Uterus (tissue), 4 donors: Measurements from ENCODE around the gene PCMTD2. TPM values are rescaled to one million over a fixed set of nuclear protein-coding genes. Genes with fewer than 3 reads are reported as not detected.

Experiments
- DNase-seq, 2 donors: peaks; one replicate each; pipeline ENCODE4 v3.0.0-alpha.2; 2019 to 2020
- H3K27ac ChIP-seq, 2 donors: fragments of 200-600 bp; sonication (generic); 1 replicate in 1 of 2; 2 replicates in 1 of 2; pipeline ENCODE4 v1.5.1; 2016 to 2018
- H3K27me3 ChIP-seq, 2 donors: fragments of 200-600 bp; sonication (generic); one replicate each; pipeline ENCODE4 v1.5.1; 2018 to 2019; ENCODE audit warnings: control low read depth in 1 of 2
- H3K36me3 ChIP-seq, 2 donors: fragments of 200-600 bp; sonication (generic); one replicate each; pipeline ENCODE4 v1.5.1; 2019; ENCODE audit warnings: control low read depth in 1 of 2
- H3K4me1 ChIP-seq, 2 donors: fragments of 200-600 bp; sonication (generic); one replicate each; pipeline ENCODE4 v1.5.1; 2018 to 2019; ENCODE audit warnings: control low read depth in 1 of 2
- H3K4me3 ChIP-seq, 2 donors: fragments of 200-600 bp; sonication (generic); 1 replicate in 1 of 2; 2 replicates in 1 of 2; pipeline ENCODE4 v1.5.1; 2018 to 2019; ENCODE audit warnings: mild to moderate bottlenecking in 1 of 2
- H3K9me3 ChIP-seq, 2 donors: fragments of 200-600 bp; sonication (generic); one replicate each; pipeline ENCODE4 v1.5.1; 2019; ENCODE audit warnings: control low read depth in 1 of 2
- POLR2A ChIP-seq, 2 donors: fragments of 450-650 bp; IDR thresholded peaks; one replicate each; pipeline ENCODE4 v1.6.1; 2016; ENCODE audit warnings: antibody characterized with exemption in 2 of 2, mild to moderate bottlenecking in 1 of 2, moderate library complexity in 1 of 2
- intact Hi-C: fragments of 100-400 bp; cut with DNase I; formaldehyde crosslinking; loops from one replicate; pipeline ENCODE4 v1.15.1; 2023; ENCODE audit warnings: low total_unique reads
- total RNA-seq, 4 donors: library from RNA; depleted of rRNA in 3 of 4; stranded (reverse); fragments of >200 nt in 3 of 4; gene quantifications; one replicate each; pipeline versions ENCODE4 v1.1.0 to v1.2.4, GENCODE V29; 2014 to 2023
- TF ChIP-seq, protein P1 (sequence below), 4 experiments: fragments of 200-600 bp in 2 of 4; fragments of 450-650 bp in 2 of 4; sonication (generic) in 2 of 4; IDR thresholded peaks; one replicate each; pipeline ENCODE4 v1.5.1; 2016 to 2019; ENCODE audit warnings: antibody characterized with exemption in 4 of 4, mild to moderate bottlenecking in 2 of 4, moderate library complexity in 1 of 4
- donor health status: DM: yes; HTN: yes; CAD: no.

PCMTD2 gene
- total RNA-seq, 4 donors from 2014 or later = 50.5 to 162 (median 66.1) TPM

DNA sequence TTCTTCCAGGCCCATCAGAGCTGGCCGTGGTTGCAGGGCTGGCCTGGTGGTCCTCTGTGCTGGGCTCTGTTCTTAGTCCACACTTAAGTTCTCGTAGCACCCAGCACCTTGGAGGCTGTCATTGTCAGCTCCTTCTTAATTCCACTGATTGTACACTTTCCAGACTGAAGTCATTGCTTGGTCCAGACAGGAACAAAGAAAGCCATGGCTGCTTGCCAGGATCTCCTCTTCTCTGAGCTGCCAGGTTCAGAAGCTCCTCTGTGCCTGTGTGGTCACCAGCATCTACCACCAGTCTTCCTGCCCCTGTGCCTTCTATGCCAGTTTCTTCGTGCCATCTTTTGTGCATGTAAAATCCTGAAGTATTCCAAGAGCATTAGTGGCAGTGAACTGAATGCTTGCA is 39.5 kb upstream of the PCMTD2 start:
- Histone ChIP-seq H3K36me3 (no peaks in the 10 kb centered on the region), H3K4me3 (no peak overlapping the region)

DNA sequence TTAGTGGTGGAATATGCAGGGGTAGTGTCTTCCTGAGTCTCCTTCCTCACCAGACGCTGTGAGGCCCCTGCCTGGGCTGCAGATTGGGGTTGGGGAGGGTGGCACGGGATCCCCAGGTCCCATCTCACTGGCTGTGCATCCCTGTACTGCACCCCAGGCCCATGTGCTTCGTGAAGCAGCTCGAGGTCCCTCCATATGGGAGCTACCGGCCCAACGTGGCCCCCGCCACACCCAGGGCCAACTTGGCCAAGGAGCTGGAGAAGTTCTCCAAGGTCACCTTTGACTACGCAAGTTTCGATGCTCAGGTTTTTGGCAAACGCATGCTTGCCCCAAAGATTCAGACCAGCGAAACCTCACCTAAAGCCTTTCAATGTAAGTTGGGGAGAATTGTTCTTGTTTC is 38.6 kb upstream of the PCMTD2 start:
- Histone ChIP-seq H3K27ac (no peak overlapping the region), H3K4me1 (peaks cover 3 to 7% of the 10 kb centered on the region in 2 donors), H3K9me3 (no peaks in the 10 kb centered on the region), H3K27me3 (no peaks in the 10 kb centered on the region), H3K4me3 (no peak overlapping the region), H3K36me3 (no peaks in the 10 kb centered on the region)
- no peak for DNase-seq
- TF ChIP-seq, protein P1, sequence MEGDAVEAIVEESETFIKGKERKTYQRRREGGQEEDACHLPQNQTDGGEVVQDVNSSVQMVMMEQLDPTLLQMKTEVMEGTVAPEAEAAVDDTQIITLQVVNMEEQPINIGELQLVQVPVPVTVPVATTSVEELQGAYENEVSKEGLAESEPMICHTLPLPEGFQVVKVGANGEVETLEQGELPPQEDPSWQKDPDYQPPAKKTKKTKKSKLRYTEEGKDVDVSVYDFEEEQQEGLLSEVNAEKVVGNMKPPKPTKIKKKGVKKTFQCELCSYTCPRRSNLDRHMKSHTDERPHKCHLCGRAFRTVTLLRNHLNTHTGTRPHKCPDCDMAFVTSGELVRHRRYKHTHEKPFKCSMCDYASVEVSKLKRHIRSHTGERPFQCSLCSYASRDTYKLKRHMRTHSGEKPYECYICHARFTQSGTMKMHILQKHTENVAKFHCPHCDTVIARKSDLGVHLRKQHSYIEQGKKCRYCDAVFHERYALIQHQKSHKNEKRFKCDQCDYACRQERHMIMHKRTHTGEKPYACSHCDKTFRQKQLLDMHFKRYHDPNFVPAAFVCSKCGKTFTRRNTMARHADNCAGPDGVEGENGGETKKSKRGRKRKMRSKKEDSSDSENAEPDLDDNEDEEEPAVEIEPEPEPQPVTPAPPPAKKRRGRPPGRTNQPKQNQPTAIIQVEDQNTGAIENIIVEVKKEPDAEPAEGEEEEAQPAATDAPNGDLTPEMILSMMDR (IDR thresholded peaks at IDR 0.05) = no peak
- TF ChIP-seq POLR2A (IDR thresholded peaks at IDR 0.05) = no peak
- intact Hi-C loops = no loop called here

More for the DNA sequence above, 39.5 kb upstream of the PCMTD2 start:
- Histone ChIP-seq H3K27me3 (no peaks in the 10 kb centered on the region), H3K4me1 (peaks cover 3 to 7% of the 10 kb centered on the region in 2 donors), H3K9me3 (no peaks in the 10 kb centered on the region), H3K27ac (no peak overlapping the region)
- no peak for DNase-seq
- intact Hi-C loops = no loop called here
- TF ChIP-seq POLR2A (IDR thresholded peaks at IDR 0.05) = no peak
- TF ChIP-seq, protein P1 (IDR thresholded peaks at IDR 0.05) = no peak

DNA sequence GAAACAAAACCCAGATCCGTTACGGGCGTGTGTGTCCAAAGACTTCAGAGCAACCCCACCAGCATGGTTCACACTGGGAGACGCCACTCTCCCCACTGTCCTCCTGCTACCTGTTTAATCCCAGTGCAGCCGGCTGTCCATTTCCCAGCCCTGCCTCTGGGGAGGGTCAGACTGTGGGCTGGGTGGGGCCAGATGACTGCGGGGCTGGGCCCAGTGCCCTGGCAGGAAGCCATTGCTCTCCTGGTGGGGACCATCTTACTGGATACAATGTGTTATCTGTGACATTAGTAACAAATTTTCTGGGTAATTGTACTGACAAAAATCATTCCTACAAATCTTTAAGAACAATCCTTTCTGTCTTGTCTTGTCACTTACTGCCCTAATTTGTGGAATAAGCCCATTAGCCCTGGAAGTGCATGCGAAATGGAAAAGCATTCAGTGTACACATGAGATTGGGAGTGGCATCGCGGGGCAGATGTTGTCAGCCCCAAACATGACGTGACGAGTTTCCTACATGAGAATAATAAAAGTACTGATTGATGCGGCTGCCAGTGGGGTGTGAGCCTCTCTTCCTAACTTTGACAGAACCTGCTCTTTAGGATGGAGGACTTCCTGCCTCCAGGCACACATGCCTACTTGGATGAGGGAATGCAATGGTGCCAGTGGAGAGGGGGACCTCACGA is 37.9 kb upstream of the PCMTD2 start:
- intact Hi-C loops = no loop called here
- H3K4me1 ChIP-seq = peaks cover 0 to 7% of the 10 kb centered on the region in 2 donors
- no peaks in the 10 kb centered on the region for H3K9me3 ChIP-seq
- DNase-seq = no peak
- H3K27ac ChIP-seq = no peak overlapping the region
- TF ChIP-seq, protein P1 (IDR thresholded peaks at IDR 0.05) = no peak
- TF ChIP-seq POLR2A (IDR thresholded peaks at IDR 0.05) = no peak
- H3K4me3 ChIP-seq = no peak overlapping the region
- H3K36me3 ChIP-seq = no peaks in the 10 kb centered on the region
- no peaks in the 10 kb centered on the region for H3K27me3 ChIP-seq

DNA sequence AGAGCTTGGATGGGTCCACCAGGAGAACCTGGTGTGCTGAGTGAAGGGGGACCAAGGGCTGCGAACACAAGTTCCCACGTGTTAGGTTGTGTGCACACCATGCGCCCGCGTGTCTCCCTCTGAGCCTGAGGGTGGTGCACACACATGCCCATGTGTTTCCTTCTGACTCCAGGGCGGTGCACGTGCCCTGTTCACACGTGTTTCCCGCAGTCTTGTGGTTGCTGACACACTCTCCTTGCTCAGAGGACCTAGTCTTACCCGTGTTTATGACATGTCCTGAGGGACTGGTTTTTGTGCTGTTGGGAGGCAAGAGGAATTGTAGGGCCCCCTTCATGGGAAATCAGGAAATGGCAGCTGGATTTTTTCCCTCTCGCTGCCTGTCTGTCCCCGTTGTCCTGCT is 36.3 kb upstream of the PCMTD2 start:
- H3K4me3 ChIP-seq = no peak overlapping the region
- H3K27ac ChIP-seq = no peak overlapping the region
- intact Hi-C loops = no loop called here
- H3K4me1 ChIP-seq = no peaks in the 10 kb centered on the region
- no peaks in the 10 kb centered on the region for H3K27me3 ChIP-seq
- H3K9me3 ChIP-seq = no peaks in the 10 kb centered on the region
- no peak for TF ChIP-seq POLR2A (IDR thresholded peaks at IDR 0.05)
- TF ChIP-seq, protein P1 (IDR thresholded peaks at IDR 0.05) = no peak
- H3K36me3 ChIP-seq = no peaks in the 10 kb centered on the region
- DNase-seq = no peak

DNA sequence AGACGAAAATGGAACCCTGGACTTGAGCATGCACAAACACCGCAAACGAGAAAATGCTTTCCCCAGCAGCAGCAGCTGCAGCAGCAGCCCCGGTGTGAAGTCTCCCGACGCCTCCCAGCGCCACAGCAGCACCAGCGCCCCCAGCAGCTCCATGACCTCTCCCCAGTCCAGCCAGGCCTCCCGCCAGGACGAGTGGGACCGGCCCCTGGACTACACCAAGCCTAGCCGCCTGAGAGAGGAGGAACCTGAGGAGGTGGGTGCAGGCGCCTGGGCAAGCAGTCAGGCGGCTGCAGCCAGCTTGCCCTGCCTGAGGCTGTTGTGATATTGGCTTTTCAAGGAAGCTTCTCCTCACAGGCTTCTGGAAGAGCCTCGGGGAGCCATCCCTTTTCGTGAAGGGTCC is 35.8 kb upstream of the PCMTD2 start:
- Histone ChIP-seq H3K9me3 (no peaks in the 10 kb centered on the region), H3K27me3 (no peaks in the 10 kb centered on the region), H3K4me3 (no peak overlapping the region), H3K36me3 (no peaks in the 10 kb centered on the region), H3K4me1 (no peaks in the 10 kb centered on the region), H3K27ac (no peak overlapping the region)
- DNase-seq = no peak
- intact Hi-C loops = no loop called here
- no peak for TF ChIP-seq POLR2A (IDR thresholded peaks at IDR 0.05)
- TF ChIP-seq, protein P1 (IDR thresholded peaks at IDR 0.05) = no peak
